Right lobe of liver (tissue), 6 donors: ENCODE data around the gene MESP2. TPM values are rescaled to one million over a fixed set of nuclear protein-coding genes. Genes with fewer than 3 reads are reported as not detected.

Experiments used
- ATAC-seq, 4 donors: fragments of 200-7000 bp; cut with Tn5 transposase; one replicate each; pipeline ENCODE4 v1.9.1; 2020; ENCODE audit warnings: mild to moderate bottlenecking in 4 of 4, moderate library complexity in 4 of 4
- DNase-seq, 3 donors: peaks; one replicate each; pipeline ENCODE4 v3.0.0-alpha.2; 2020
- H3K27ac ChIP-seq, 3 donors: fragments of 200-600 bp; one replicate each; pipeline ENCODE4 v1.8.0; 2022
- H3K27me3 ChIP-seq, 2 donors: fragments of 200-600 bp; one replicate each; pipeline ENCODE4 v1.8.0; 2022
- H3K36me3 ChIP-seq, 4 donors: fragments of 200-600 bp; sonication (generic) in 1 of 4; one replicate each; pipeline versions ENCODE4 v1.5.1 to v1.8.0; 2017 to 2022; ENCODE audit warnings: control low read depth in 1 of 4
- H3K4me1 ChIP-seq, 4 donors: fragments of 200-600 bp; sonication (generic) in 1 of 4; one replicate each; pipeline versions ENCODE4 v1.5.1 to v1.8.0; 2017 to 2022; ENCODE audit warnings: control low read depth in 1 of 4
- H3K4me3 ChIP-seq, 3 donors: fragments of 200-600 bp; one replicate each; pipeline ENCODE4 v1.8.0; 2022
- H3K9me3 ChIP-seq, 4 donors: fragments of 200-600 bp; sonication (generic) in 1 of 4; one replicate each; pipeline versions ENCODE4 v1.5.1 to v1.8.0; 2017 to 2022; ENCODE audit warnings: control low read depth in 1 of 4
- POLR2A ChIP-seq: fragments of 450-650 bp; IDR thresholded peaks from one replicate; pipeline ENCODE4 v1.6.1; 2017; ENCODE audit warnings: antibody characterized with exemption, mild to moderate bottlenecking
- WGBS: methylation state at CpG from one replicate; pipeline ENCODE4 v1.1.6; 2018; ENCODE audit warnings: low coverage, low lambda C conversion rate; ENCODE audit not compliant: insufficient coverage; ENCODE audit errors: missing lambda C conversion rate; 5-methylcytosine and 5-hydroxymethylcytosine counted together
- intact Hi-C, 2 donors: fragments of 100-400 bp; cut with DNase I; formaldehyde crosslinking; loops; one replicate each; pipeline versions ENCODE4 v1.11.2 to v1.14.1; 2022
- total RNA-seq, 6 experiments: library from RNA; depleted of rRNA in 2 of 6; stranded (reverse); fragments of >200 nt in 2 of 6; fragmentation: NEBNext Ultra II Directional in 3 of 6; extraction: Animal tissue kit (Norgen Biotek cat#: 25700) in 3 of 6; gene quantifications; one replicate each; pipeline versions ENCODE4 v1.1.0 to v1.2.4, GENCODE V29; 2016 to 2023
- TF ChIP-seq, protein P1 (sequence below), 4 donors: fragments of 200-600 bp in 3 of 4; fragments of 450-650 bp in 1 of 4; IDR thresholded peaks; one replicate each; pipeline versions ENCODE4 v1.5.1 to v1.8.0; 2016 to 2022; ENCODE audit warnings: antibody characterized with exemption in 4 of 4, mild to moderate bottlenecking in 2 of 4
- donor health status: DM: no; HTN: yes; CAD: no.
- donor health status: DM: no; HTN: no; CAD: no.
- donor health status: DM: no; HTN: no; CAD: no.
- donor health status: DM: no; HTN: yes; CAD: no.
- donor health status: DM: no; HTN: yes; CAD: no.

Gene MESP2
- total RNA-seq, 6 experiments from 2014 or later, result 0.12 TPM; not detected in 5

DNA sequence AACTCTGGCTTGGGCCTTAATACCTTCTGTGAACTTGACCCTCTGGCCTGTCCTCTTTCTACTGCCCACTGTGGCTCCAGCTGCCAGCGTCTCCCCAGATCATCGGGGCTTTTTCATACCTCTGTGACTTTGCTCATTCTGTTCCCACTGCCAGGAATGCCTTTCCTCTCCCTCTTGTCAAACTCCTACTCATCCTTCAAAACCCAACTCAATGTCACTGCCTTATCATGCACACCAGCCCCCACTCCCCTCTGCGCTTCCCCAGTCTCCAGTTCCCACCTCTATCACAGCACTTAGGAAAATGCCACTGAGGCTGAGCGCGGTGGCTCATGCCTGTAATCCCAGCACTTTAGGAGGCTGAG, 33.6 kb downstream of the MESP2 start:
- WGBS, result 75% methylated on average over 5 of the region's 5 CpGs
- ATAC-seq (no peak), DNase-seq (no peak)
- Histone ChIP-seq H3K9me3 (no peaks in the 10 kb centered on the region), H3K27me3 (no peaks in the 10 kb centered on the region), H3K27ac (peak overlapping the region in 1 of 3 donors; percentile 13), H3K4me1 (peaks cover 0 to 67% (median 32%) of the 10 kb centered on the region in 4 donors), H3K36me3 (no peaks in the 10 kb centered on the region), H3K4me3 (no peak overlapping the region)
- TF ChIP-seq POLR2A, result no peak
- TF ChIP-seq, protein P1, sequence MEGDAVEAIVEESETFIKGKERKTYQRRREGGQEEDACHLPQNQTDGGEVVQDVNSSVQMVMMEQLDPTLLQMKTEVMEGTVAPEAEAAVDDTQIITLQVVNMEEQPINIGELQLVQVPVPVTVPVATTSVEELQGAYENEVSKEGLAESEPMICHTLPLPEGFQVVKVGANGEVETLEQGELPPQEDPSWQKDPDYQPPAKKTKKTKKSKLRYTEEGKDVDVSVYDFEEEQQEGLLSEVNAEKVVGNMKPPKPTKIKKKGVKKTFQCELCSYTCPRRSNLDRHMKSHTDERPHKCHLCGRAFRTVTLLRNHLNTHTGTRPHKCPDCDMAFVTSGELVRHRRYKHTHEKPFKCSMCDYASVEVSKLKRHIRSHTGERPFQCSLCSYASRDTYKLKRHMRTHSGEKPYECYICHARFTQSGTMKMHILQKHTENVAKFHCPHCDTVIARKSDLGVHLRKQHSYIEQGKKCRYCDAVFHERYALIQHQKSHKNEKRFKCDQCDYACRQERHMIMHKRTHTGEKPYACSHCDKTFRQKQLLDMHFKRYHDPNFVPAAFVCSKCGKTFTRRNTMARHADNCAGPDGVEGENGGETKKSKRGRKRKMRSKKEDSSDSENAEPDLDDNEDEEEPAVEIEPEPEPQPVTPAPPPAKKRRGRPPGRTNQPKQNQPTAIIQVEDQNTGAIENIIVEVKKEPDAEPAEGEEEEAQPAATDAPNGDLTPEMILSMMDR (IDR thresholded peaks at IDR 0.05), result no peak
- intact Hi-C loops, result no loop called here

GRCh38 chr15:89810837-89811236, 34.7 kb downstream of the MESP2 start:
- DNase-seq (no peak), ATAC-seq (no peak)
- H3K27ac ChIP-seq, result no peak overlapping the region
- intact Hi-C loops, result no loop called here
- peaks cover 0 to 63% (median 32%) of the 10 kb centered on the region in 4 donors for H3K4me1 ChIP-seq
- WGBS, result 95% methylated on average over 4 of the region's 7 CpGs
- no peaks in the 10 kb centered on the region for H3K9me3 ChIP-seq
- TF ChIP-seq, protein P1 (IDR thresholded peaks at IDR 0.05), result no peak
- TF ChIP-seq POLR2A, result no peak
- no peak overlapping the region for H3K4me3 ChIP-seq
- H3K36me3 ChIP-seq, result no peaks in the 10 kb centered on the region
- no peaks in the 10 kb centered on the region for H3K27me3 ChIP-seq

GRCh38 chr15:89812011-89812846, 36.1 kb downstream of the MESP2 start:
- WGBS, result 10% methylated on average over 3 of the region's 8 CpGs
- Histone ChIP-seq H3K36me3 (no peaks in the 10 kb centered on the region), H3K9me3 (no peaks in the 10 kb centered on the region), H3K27me3 (no peaks in the 10 kb centered on the region), H3K27ac (peak overlapping the region in 2 of 3 donors; percentile 47 to 67), H3K4me3 (peak overlapping the region in 1 of 3 donors; percentile 88), H3K4me1 (peaks cover 0 to 57% (median 29%) of the 10 kb centered on the region in 4 donors)
- peak; percentile 79 to 88 (median 88) for DNase-seq
- intact Hi-C loops, result no loop called here
- peak; percentile 78 to 84 (median 84) for ATAC-seq
- TF ChIP-seq, protein P1 (IDR thresholded peaks at IDR 0.05), result no peak
- TF ChIP-seq POLR2A, result no peak

GRCh38 chr15:89812847-89813320, 36.8 kb downstream of the MESP2 start:
- no peaks in the 10 kb centered on the region for H3K36me3 ChIP-seq
- no peaks in the 10 kb centered on the region for H3K9me3 ChIP-seq
- WGBS, result 100% methylated on average over 2 of the region's 7 CpGs
- H3K4me3 ChIP-seq, result peak overlapping the region in 2 of 3 donors; percentile 70 to 88
- no peak for DNase-seq
- H3K4me1 ChIP-seq, result peaks cover 0 to 51% (median 26%) of the 10 kb centered on the region in 4 donors
- H3K27me3 ChIP-seq, result no peaks in the 10 kb centered on the region
- no peak for ATAC-seq
- peak overlapping the region in 2 of 3 donors; percentile 47 to 67 for H3K27ac ChIP-seq
- intact Hi-C loops, result no loop called here
- no peak for TF ChIP-seq POLR2A
- TF ChIP-seq, protein P1 (IDR thresholded peaks at IDR 0.05), result no peak
